NK-92 (cell line): ENCODE results near the gene RPS19.

Experiments used
- DNase-seq: peaks from one replicate; lab custom pipeline; 2025; ENCODE audit not compliant: unreplicated experiment; lab: John Stamatoyannopoulos, UW

Gene RPS19

GRCh38 chr19:41877916-41878905 is 18.2 kb downstream of the RPS19 start:
- no peak for DNase-seq

- DNase-seq = no peak
Measured at GRCh38 chr19:41879080-41879479, 19.0 kb downstream of the RPS19 start.

GRCh38 chr19:41879670-41880328 is 19.7 kb downstream of the RPS19 start:
- DNase-seq = no peak

GRCh38 chr19:41880329-41880708 is 20.3 kb downstream of the RPS19 start:
- no peak for DNase-seq

- DNase-seq = no peak
Measured at GRCh38 chr19:41882568-41883462, 22.8 kb downstream of the RPS19 start, which contains the start of gene ARHGEF1. ARHGEF1 (plus strand) TSS chr19:41883184; CDS start chr19:41888083, 4,899 bp downstream.

- no peak for DNase-seq
Measured at GRCh38 chr19:41883463-41883820, 23.4 kb downstream of the RPS19 start.

- no peak for DNase-seq
Measured at GRCh38 chr19:41883821-41884733, 24.0 kb downstream of the RPS19 start.

GRCh38 chr19:41886761-41887710 is 27.0 kb downstream of the RPS19 start:
- DNase-seq = no peak

GRCh38 chr19:41887711-41888382 is 27.8 kb downstream of the RPS19 start:
- DNase-seq = no peak

GRCh38 chr19:41888926-41889325 is 28.9 kb downstream of the RPS19 start:
- no peak for DNase-seq

- DNase-seq = no peak
Measured at GRCh38 chr19:41889896-41890295, 29.8 kb downstream of the RPS19 start.

GRCh38 chr19:41890936-41891335 is 30.9 kb downstream of the RPS19 start:
- no peak for DNase-seq

- DNase-seq = no peak
Measured at GRCh38 chr19:41892173-41892902, 32.3 kb downstream of the RPS19 start.

- DNase-seq = no peak
Measured at GRCh38 chr19:41893899-41894298, 33.8 kb downstream of the RPS19 start.

GRCh38 chr19:41894350-41894749 is 34.3 kb downstream of the RPS19 start:
- no peak for DNase-seq

- DNase-seq = no peak
Measured at GRCh38 chr19:41895745-41896580, 35.9 kb downstream of the RPS19 start.

- DNase-seq = no peak
Measured at GRCh38 chr19:41896581-41896942, 36.5 kb downstream of the RPS19 start.
